Kidney (tissue), 14 donors: ENCODE results near the gene TMX3. TPM values are rescaled to one million over a fixed set of nuclear protein-coding genes. Genes with fewer than 3 reads are reported as not detected.

Experiments
- DNase-seq, 5 donors: peaks; one replicate each; pipeline ENCODE4 v3.0.0-alpha.2; 2013 to 2020
- FAIRE-seq: peaks from 2 replicates; lab custom pipeline; 2012; peaks lifted over from hg19 to GRCh38; lab: Jason Lieb, UNC
- H3K27ac ChIP-seq, 2 donors: one replicate each; pipeline ENCODE4 v1.7.0; 2013; ENCODE audit warnings: low read depth in 2 of 2, low read length in 2 of 2, inconsistent platforms in 1 of 2
- H3K27me3 ChIP-seq: one replicate; pipeline ENCODE4 v1.7.1; 2013; ENCODE audit warnings: low read length, inconsistent platforms; ENCODE audit not compliant: control insufficient read depth, insufficient read depth
- H3K36me3 ChIP-seq, 3 donors: one replicate each; pipeline versions ENCODE4 v1.7.0 to v1.7.1; 2013; ENCODE audit warnings: low read length in 3 of 3, control low read depth in 1 of 3, inconsistent platforms in 1 of 3; ENCODE audit not compliant: insufficient read depth in 3 of 3, control insufficient read depth in 2 of 3
- H3K4me1 ChIP-seq, 3 donors: one replicate each; pipeline versions ENCODE4 v1.7.0 to v1.7.1; 2013; ENCODE audit warnings: low read length in 3 of 3, inconsistent platforms in 1 of 3, low read depth in 1 of 3; ENCODE audit not compliant: control insufficient read depth in 2 of 3, insufficient read depth in 2 of 3
- H3K4me3 ChIP-seq, 3 donors: one replicate each; pipeline versions ENCODE4 v1.7.0 to v1.8.1; 2013; ENCODE audit warnings: low read length in 3 of 3, control low read depth in 1 of 3, inconsistent platforms in 1 of 3
- H3K9ac ChIP-seq, 3 donors: one replicate each; pipeline versions ENCODE4 v1.7.0 to v1.7.1; 2013; ENCODE audit warnings: low read length in 3 of 3, control low read depth in 1 of 3, inconsistent platforms in 1 of 3
- H3K9me3 ChIP-seq, 3 donors: one replicate each; pipeline versions ENCODE4 v1.7.0 to v1.7.1; 2013; ENCODE audit warnings: low read length in 3 of 3, control low read depth in 1 of 3, inconsistent platforms in 1 of 3; ENCODE audit not compliant: control insufficient read depth in 2 of 3, insufficient read depth in 1 of 3
- intact Hi-C: fragments of 100-400 bp; cut with DNase I; formaldehyde crosslinking; loops from one replicate; pipeline ENCODE4 v1.11.1; 2022
- polyA plus RNA-seq: library from polyadenylated mRNA; stranded (reverse); fragments of 350-450 nt; fragmentation: Illumina TruSeq; extraction: RNeasy Lipid Tissue Mini Kit (QIAGEN cat#74804); gene quantifications from one replicate; pipeline ENCODE4 v1.2.3, GENCODE V29; 2014; ENCODE audit warnings: low read depth, low replicate concordance; ENCODE audit not compliant: insufficient read depth
- total RNA-seq: library from RNA; stranded (reverse); fragmentation: NEBNext Ultra II Directional; extraction: Animal tissue kit (Norgen Biotek cat#: 25700); gene quantifications from one replicate; pipeline ENCODE4 v1.2.1, GENCODE V29; 2021
- TF ChIP-seq, protein P1 (sequence below): IDR thresholded peaks from 3 replicates; pipeline ENCODE4 v1.5.1; 2012; ENCODE audit warnings: mild to moderate bottlenecking, moderate library complexity, borderline replicate concordance; ENCODE audit not compliant: insufficient read depth; ENCODE audit errors: extremely low read depth
- donor health status: control.
- donor health status: control.
- donor health status: control.
- donor health status: control.
- donor health status: control.
- donor health status: DM: yes; HTN: yes; CAD: no.
- donor health status: Normal renal cell carcinoma (clear cell type).

The TMX3 gene
- total and polyA plus RNA-seq, 2 donors from 2014 or later = 14.4 to 52.7 TPM

DNA sequence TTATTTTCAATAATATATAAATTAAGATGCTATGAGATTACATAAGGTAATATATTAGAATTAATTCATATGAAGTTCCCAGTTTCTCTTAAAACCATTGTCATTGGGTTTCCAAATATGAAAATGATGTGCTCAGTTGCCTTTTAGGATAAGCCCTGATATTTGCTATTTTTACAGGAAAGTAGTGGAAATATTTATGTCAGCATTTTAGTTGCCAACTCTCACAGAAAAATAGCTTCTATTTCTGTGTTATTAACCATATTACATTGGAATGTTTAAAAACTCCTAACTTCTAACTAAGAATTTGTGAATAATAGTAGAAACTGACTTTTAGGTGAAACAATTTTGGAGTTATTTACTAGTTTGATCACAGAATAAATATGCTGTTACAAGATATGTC lies 74.0 kb downstream of the TMX3 start:
- Histone ChIP-seq H3K9ac (no peak overlapping the region), H3K27me3 (no peaks in the 10 kb centered on the region), H3K4me3 (no peak overlapping the region), H3K36me3 (no peaks in the 10 kb centered on the region), H3K9me3 (peaks cover 0 to 1% (median 0%) of the 10 kb centered on the region in 3 donors), H3K4me1 (no peaks in the 10 kb centered on the region), H3K27ac (no peak overlapping the region)
- TF ChIP-seq, protein P1, sequence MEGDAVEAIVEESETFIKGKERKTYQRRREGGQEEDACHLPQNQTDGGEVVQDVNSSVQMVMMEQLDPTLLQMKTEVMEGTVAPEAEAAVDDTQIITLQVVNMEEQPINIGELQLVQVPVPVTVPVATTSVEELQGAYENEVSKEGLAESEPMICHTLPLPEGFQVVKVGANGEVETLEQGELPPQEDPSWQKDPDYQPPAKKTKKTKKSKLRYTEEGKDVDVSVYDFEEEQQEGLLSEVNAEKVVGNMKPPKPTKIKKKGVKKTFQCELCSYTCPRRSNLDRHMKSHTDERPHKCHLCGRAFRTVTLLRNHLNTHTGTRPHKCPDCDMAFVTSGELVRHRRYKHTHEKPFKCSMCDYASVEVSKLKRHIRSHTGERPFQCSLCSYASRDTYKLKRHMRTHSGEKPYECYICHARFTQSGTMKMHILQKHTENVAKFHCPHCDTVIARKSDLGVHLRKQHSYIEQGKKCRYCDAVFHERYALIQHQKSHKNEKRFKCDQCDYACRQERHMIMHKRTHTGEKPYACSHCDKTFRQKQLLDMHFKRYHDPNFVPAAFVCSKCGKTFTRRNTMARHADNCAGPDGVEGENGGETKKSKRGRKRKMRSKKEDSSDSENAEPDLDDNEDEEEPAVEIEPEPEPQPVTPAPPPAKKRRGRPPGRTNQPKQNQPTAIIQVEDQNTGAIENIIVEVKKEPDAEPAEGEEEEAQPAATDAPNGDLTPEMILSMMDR = no peak
- no peak for FAIRE-seq
- intact Hi-C loops = no loop called here
- DNase-seq = no peak

DNA sequence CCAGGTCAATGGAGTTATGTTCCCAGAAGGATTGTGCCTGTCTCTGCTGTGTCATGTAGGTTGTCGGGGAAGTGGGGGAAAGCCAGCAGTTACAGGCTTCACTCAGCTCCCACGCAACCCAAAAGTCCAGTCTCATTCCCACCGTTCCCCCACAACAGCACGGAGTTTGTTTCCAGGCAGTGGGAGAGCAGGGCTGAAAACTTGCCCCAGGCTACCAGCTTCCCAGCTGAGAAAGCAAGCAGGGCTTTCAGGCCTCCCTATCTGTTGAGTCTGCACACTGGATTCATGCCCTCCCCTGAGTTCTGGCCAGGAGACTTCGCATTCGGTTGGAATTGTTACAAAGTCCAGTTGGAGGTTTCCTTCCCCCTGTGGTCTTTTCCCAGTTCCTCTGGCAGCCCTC lies 76.3 kb downstream of the TMX3 start:
- no peak overlapping the region for H3K4me3 ChIP-seq
- H3K4me1 ChIP-seq = no peaks in the 10 kb centered on the region
- DNase-seq (no peak), FAIRE-seq (no peak)
- no peak overlapping the region for H3K27ac ChIP-seq
- H3K36me3 ChIP-seq = no peaks in the 10 kb centered on the region
- peaks cover 0 to 2% (median 0%) of the 10 kb centered on the region in 3 donors for H3K9me3 ChIP-seq
- intact Hi-C loops = no loop called here
- no peaks in the 10 kb centered on the region for H3K27me3 ChIP-seq
- TF ChIP-seq, protein P1 = no peak
- H3K9ac ChIP-seq = no peak overlapping the region

DNA sequence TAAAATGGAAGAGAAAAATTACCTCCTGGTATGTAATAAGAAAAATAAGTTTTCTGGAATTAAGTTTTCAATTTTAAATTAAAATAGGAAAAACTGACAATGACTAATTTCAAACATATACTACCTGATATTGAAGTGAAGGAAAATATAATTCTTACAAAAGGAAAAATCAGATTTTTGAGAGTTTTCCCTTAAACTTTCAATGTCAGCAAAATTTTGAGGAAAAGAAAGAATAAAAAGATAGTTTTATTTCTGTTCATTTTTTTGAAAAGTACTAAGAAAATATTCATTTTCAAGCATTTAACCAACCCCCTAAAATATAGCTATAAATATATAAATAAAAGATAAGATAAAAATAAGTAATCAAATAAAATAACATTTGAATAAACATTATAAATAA lies 87.1 kb downstream of the TMX3 start:
- intact Hi-C loops = no loop called here
- peak; percentile 96 for FAIRE-seq
- TF ChIP-seq, protein P1 = no peak

More for the DNA sequence above, 87.1 kb downstream of the TMX3 start:
- no peak overlapping the region for H3K27ac ChIP-seq
- H3K9me3 ChIP-seq = no peaks in the 10 kb centered on the region
- no peak overlapping the region for H3K4me3 ChIP-seq
- no peaks in the 10 kb centered on the region for H3K27me3 ChIP-seq
- no peak for DNase-seq
- H3K36me3 ChIP-seq = no peaks in the 10 kb centered on the region
- no peak overlapping the region for H3K9ac ChIP-seq
- no peaks in the 10 kb centered on the region for H3K4me1 ChIP-seq

Other genes with a start within 250 kb of the TMX3 start
- 6.8 TPM for gene CCDC102B, start 83.0 kb upstream of the TMX3 start, total RNA-seq
- 3.6 TPM for gene CCDC102B, start 83.0 kb upstream of the TMX3 start, polyA plus RNA-seq